SH-SY5Y (cell line): Measurements from ENCODE around the gene CORO1A.
"Not testable (repeated sequence)": the region's sequence is repeated elsewhere in the genome, so short reads cannot be mapped to it uniquely, and the experiment has no call there.

Experiments
- GATA2 ChIP-seq: IDR thresholded peaks from 2 replicates; pipeline ENCODE4 v1.6.1; 2011; ENCODE audit warnings: mild to moderate bottlenecking, low read depth, low read length
- GATA3 ChIP-seq: IDR thresholded peaks from 2 replicates; pipeline ENCODE4 v1.6.1; 2011; ENCODE audit warnings: low read depth, mild to moderate bottlenecking, low read length, moderate library complexity

CORO1A gene

GRCh38 chr16:30187971-30188561 is 4.7 kb downstream of the CORO1A start:
- TF ChIP-seq GATA2 (no peak), GATA3 (no peak)

GRCh38 chr16:30193615-30194014 is 10.2 kb downstream of the CORO1A start, which contains the start of the genes BOLA2B and SLX1A:
Gene BOLA2B (minus strand): TSS chr16:30193666. CDS start chr16:30193595, 71 bp downstream.
Gene SLX1A (plus strand): TSS chr16:30193875. CDS start chr16:30194085, 210 bp downstream.
- not testable (repeated sequence) for TF ChIP-seq GATA2, GATA3

GRCh38 chr16:30199049-30199448 is 15.6 kb downstream of the CORO1A start, which contains the start of gene SULT1A3:
Gene SULT1A3 (plus strand): TSS chr16:30199255. CDS start chr16:30200729, 1,474 bp downstream.
- TF ChIP-seq GATA3, GATA2: not testable (repeated sequence)
